ENCODE results near the gene EYA4. TPM values are rescaled to one million over a fixed set of nuclear protein-coding genes. Genes with fewer than 3 reads are reported as not detected.

Gene EYA4
- total RNA-seq, 1 donor from 2014 or later: 0.78 TPM

DNA sequence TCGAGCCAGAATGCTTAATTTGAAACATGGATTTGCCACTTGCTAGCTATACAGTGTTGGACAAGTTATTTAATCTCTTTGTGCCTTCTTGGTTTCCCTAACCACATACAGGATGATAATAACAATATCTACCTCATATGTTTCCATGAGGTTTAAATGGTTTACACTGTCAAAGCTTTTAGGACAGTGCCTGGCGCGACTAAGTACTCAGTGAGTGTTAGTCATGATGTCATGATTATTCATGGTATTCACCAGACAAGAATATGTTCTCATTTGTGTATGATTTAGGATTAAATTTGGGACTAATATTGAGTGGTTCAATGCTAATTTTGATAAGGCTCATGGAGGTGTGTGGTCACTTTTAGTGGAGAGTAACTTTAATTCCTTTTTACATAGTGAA, 167.4 kb downstream of the EYA4 start:
- peaks cover 15% of the 10 kb centered on the region for H3K27me3 Mint-ChIP-seq (ENCODE audit: unreplicated experiment)
- TF ChIP-seq, protein P1, sequence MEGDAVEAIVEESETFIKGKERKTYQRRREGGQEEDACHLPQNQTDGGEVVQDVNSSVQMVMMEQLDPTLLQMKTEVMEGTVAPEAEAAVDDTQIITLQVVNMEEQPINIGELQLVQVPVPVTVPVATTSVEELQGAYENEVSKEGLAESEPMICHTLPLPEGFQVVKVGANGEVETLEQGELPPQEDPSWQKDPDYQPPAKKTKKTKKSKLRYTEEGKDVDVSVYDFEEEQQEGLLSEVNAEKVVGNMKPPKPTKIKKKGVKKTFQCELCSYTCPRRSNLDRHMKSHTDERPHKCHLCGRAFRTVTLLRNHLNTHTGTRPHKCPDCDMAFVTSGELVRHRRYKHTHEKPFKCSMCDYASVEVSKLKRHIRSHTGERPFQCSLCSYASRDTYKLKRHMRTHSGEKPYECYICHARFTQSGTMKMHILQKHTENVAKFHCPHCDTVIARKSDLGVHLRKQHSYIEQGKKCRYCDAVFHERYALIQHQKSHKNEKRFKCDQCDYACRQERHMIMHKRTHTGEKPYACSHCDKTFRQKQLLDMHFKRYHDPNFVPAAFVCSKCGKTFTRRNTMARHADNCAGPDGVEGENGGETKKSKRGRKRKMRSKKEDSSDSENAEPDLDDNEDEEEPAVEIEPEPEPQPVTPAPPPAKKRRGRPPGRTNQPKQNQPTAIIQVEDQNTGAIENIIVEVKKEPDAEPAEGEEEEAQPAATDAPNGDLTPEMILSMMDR (IDR thresholded peaks at IDR 0.05): no peak
- no peak overlapping the region for H3K27ac Mint-ChIP-seq (ENCODE audit: unreplicated experiment)
- H3K4me3 Mint-ChIP-seq (ENCODE audit: unreplicated experiment): no peak overlapping the region
- no peaks in the 10 kb centered on the region for H3K36me3 Mint-ChIP-seq (ENCODE audit: unreplicated experiment)
- no peaks in the 10 kb centered on the region for H3K9me3 Mint-ChIP-seq (ENCODE audit: unreplicated experiment)
- DNase-seq (ENCODE audit: extremely low spot score, unreplicated experiment): no peak
- H3K4me1 Mint-ChIP-seq (ENCODE audit: unreplicated experiment): no peaks in the 10 kb centered on the region

DNA sequence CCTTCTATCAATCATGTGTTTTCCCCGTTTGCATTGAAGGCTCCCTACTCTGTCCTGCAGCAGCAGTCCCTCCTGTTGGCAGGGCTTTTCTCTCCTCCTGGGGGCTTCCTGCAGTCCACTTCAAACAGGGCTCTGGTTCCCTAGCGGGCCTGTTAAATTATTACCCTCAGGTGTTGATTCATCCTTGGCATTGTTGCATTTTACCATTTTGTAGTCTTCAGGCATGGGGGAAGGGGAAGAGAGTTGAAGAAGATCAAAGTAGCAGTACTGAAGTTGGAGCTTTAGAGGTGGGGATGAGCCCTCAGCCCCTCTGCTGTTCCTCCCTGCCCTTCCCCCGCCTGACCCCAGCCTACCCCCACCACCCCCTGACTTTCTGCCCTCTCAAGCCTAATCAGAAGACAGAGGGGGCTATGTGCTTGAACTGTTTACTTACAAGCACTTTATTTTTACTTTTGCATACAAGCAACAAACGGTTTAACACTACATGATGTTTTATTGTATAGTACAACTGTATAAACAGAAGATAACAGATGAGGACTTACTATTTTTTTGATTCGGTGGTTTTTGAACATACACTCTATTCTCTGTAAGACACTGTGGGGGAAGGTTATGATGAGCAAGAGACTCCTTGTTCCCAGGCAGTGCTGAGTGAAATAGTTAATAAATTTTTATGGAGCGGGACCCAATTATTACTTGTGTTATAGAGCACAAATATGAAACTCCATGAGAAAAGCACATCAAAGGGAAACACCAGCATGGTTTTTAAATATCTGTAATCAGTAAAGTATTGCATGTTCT, 169.7 kb downstream of the EYA4 start:
- Mint-ChIP-seq H3K27me3 (ENCODE audit: unreplicated experiment) (peaks cover 10% of the 10 kb centered on the region), H3K4me1 (ENCODE audit: unreplicated experiment) (no peaks in the 10 kb centered on the region), H3K27ac (ENCODE audit: unreplicated experiment) (no peak overlapping the region), H3K9me3 (ENCODE audit: unreplicated experiment) (no peaks in the 10 kb centered on the region), H3K4me3 (ENCODE audit: unreplicated experiment) (no peak overlapping the region), H3K36me3 (ENCODE audit: unreplicated experiment) (no peaks in the 10 kb centered on the region)
- no peak for DNase-seq (ENCODE audit: extremely low spot score, unreplicated experiment)
- TF ChIP-seq, protein P1 (IDR thresholded peaks at IDR 0.05): no peak

DNA sequence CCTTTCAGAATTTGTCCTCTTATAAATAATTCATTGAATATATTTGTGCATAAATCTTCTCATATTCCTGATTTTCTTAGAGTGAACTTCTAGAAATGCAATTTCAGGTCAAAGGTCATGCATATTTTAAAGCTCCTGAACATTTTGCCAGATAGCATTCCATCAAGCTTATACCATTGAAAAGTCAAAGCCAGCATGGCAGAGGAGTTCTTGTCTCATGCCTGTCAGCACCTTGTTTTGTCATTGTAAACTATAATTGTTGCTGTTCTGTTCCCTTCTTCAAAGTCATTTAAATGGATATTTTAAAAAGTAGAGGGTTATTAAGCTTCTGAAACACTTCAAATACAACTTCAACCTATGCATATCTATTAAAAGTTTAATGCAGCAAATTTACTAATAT, 170.6 kb downstream of the EYA4 start:
- TF ChIP-seq, protein P1 (IDR thresholded peaks at IDR 0.05): no peak
- H3K27ac Mint-ChIP-seq (ENCODE audit: unreplicated experiment): no peak overlapping the region
- no peak overlapping the region for H3K4me3 Mint-ChIP-seq (ENCODE audit: unreplicated experiment)
- peaks cover 8% of the 10 kb centered on the region for H3K27me3 Mint-ChIP-seq (ENCODE audit: unreplicated experiment)
- no peaks in the 10 kb centered on the region for H3K9me3 Mint-ChIP-seq (ENCODE audit: unreplicated experiment)
- no peaks in the 10 kb centered on the region for H3K4me1 Mint-ChIP-seq (ENCODE audit: unreplicated experiment)
- no peaks in the 10 kb centered on the region for H3K36me3 Mint-ChIP-seq (ENCODE audit: unreplicated experiment)
- DNase-seq (ENCODE audit: extremely low spot score, unreplicated experiment): no peak

DNA sequence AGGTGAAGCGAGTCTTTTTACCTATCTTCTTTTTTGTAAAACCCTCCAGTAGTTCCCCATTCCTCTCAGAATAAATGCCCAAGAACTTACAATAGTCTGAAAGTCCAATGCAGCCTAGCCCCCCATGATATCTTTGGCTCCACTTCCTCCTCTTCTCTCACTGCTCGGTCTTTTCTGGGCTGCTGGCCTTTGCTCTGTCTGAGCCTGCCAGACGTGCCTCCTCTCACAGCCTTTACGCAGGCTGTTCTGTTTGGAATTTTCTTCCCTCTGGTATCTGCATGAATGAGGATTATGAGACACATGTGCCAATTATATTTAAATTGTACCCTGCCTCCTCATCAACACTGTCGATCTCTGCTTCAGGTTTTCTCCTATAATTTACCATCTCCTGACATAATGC, 174.1 kb downstream of the EYA4 start:
- Mint-ChIP-seq H3K27ac (ENCODE audit: unreplicated experiment) (no peak overlapping the region), H3K4me1 (ENCODE audit: unreplicated experiment) (no peaks in the 10 kb centered on the region), H3K9me3 (ENCODE audit: unreplicated experiment) (no peaks in the 10 kb centered on the region), H3K36me3 (ENCODE audit: unreplicated experiment) (no peaks in the 10 kb centered on the region), H3K4me3 (ENCODE audit: unreplicated experiment) (no peak overlapping the region), H3K27me3 (ENCODE audit: unreplicated experiment) (peaks cover 2% of the 10 kb centered on the region)
- TF ChIP-seq, protein P1 (IDR thresholded peaks at IDR 0.05): no peak
- DNase-seq (ENCODE audit: extremely low spot score, unreplicated experiment): no peak

DNA sequence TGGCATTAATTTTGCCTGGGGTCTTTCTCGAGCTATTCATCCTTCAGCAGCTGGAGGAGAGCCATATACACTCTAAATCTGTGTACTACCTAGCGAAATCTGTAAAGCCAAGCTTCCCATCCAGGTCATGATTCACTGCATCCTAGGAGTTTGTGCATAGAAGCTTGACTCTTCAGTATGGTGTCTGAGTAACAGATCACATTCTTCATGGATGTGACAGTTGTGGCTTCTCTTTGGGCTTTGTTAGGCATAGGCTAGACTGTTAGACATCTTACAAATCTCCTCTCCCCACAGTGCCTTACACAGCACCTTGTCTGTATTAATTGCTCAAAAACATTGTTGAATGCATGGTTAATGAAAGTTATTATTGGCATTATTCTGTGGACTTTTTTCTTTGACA, 177.0 kb downstream of the EYA4 start:
- H3K4me3 Mint-ChIP-seq (ENCODE audit: unreplicated experiment): no peak overlapping the region
- DNase-seq (ENCODE audit: extremely low spot score, unreplicated experiment): no peak
- no peaks in the 10 kb centered on the region for H3K9me3 Mint-ChIP-seq (ENCODE audit: unreplicated experiment)
- H3K4me1 Mint-ChIP-seq (ENCODE audit: unreplicated experiment): no peaks in the 10 kb centered on the region
- no peaks in the 10 kb centered on the region for H3K36me3 Mint-ChIP-seq (ENCODE audit: unreplicated experiment)
- H3K27ac Mint-ChIP-seq (ENCODE audit: unreplicated experiment): no peak overlapping the region
- H3K27me3 Mint-ChIP-seq (ENCODE audit: unreplicated experiment): peaks cover 6% of the 10 kb centered on the region
- TF ChIP-seq, protein P1 (IDR thresholded peaks at IDR 0.05): no peak
